Activated T-helper 1 cell treated with Interleukin-2 at 50 U/mL for 16 hours (primary cell): Measurements from ENCODE around the gene OPRM1.

Experiments
- DNase-seq: peaks from one replicate; pipeline ENCODE4 v3.0.0-alpha.2; 2020; ENCODE audit warnings: low read depth

Gene OPRM1

DNA sequence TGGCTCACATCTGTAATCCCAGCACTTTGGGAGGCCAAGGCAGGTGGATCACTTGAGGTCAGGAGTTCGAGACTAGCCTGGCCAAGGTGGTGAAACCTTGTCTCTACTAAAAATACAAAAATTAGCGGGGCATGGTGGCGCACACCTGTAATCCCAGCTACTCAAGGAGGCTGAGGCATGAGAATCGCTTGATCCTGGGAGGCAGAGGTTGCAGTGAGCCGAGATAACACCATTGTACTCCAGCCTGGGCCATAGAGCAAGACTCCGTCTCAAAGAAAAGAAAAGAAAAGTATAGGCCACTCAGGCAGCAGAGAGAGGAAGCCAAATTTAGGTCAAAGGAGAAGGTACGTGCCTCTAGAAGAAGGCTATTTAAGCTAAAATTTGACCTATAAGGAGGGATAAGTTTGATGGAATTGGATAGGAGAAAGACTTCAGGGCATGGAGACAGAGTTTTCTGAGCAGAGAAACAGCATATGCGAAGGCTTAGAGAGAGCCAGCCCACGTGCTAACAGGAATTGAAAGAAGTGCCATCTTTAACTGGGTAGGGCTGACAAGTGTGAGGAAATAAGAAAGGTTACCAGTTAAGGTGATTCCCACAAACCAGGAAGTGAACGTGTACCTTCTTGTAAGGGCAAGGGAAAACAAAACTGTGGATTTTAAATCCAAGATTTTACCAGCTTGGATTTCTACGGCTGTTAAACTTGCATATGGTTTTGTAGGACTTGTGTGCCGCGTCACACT, 203.7 kb downstream of the OPRM1 start:
- DNase-seq = no peak

- no peak for DNase-seq
Measured at GRCh38 chr6:154243793-154244750, 205.0 kb downstream of the OPRM1 start.

DNA sequence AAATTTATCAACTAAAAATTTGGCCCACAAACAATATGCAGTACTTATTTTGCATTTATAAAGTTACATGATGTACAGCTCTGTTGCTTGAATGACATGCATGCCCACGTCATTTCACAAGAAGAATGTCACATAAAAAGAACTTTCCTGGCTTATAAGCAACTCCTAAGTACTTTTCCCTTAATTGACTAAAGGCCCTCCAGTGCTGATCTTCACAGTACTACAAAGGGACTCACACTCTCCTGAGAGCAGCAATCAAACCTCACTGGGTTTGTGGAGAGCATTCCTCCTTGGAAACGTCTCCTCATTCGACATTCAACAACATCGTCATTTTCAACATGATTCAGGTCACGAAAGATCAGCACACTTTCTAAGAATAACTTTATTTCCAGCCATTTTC, 206.5 kb downstream of the OPRM1 start:
- no peak for DNase-seq

GRCh38 chr6:154246723-154247118, 207.7 kb downstream of the OPRM1 start:
- DNase-seq = no peak

DNA sequence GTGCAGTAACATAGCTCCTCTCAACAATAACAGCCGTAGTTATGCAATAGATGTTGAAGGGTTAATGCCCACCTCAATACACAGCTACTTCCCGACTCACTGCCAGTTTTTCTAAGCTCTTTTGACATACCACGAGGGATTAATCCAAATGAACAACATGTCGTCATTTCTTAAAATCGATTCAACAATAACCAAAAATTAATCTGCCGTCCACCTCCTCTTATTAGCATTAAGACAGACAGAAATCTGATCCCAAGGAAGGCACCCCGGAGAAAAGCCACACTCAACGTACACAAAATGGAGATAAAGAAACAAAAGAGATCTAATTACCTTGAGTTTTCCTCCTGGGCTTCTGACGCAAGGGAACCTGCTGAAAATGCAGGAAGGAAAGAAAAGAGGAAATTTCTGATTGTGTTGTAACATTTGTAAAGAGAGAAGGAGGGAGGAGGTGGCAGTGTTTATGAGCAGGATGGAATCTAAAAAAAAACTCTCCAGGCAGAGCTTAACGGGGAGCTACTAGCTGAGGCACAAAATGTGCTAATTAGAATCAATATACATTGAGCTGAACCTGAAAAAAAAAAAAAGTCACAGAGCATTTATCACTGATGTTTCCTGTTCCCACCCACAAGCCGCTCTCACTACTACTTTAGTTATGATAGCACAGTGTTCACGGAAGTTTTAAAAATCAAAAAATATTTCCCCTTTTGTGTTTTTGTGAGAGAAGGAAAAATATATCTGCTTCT, 208.2 kb downstream of the OPRM1 start:
- DNase-seq = no peak

DNA sequence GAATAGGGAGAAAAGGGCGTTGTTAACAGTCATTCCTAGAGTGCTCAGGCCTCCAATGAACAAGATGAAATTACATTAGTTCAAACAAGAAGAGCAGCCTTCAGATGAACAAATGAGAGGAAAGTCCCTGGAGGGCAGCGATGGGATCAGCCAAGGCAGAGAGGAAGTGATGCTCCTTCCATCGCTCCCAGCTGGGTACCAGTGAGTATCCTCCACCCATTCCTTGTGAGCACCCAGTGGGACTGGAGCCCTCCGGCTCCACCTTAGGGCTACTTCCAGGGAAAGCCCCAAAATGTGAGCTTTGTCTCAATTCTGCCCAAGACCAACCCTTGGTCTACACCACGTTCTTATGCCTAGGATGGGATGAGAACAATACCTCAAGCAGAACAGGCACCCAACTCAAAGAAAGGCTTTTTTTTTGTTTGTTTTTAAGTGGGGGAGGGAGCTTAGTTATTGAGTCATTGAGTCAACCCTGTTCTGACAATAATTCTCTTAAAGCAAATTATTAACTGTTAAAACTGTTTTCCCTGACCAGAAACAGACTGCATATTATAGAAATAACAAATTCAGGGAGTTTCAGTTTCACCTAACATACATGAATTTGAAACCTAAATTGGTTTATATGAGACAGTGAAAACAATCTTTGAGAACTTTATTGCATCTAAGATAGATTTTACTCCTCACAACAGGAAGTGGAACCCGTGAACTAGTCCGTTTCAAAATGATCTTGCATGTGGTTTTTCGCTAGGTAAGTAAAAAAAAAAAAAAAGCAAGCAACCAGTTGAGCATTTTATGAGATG, 210.7 kb downstream of the OPRM1 start:
- no peak for DNase-seq

- no peak for DNase-seq
Measured at GRCh38 chr6:154251116-154251515, 212.1 kb downstream of the OPRM1 start.

DNA sequence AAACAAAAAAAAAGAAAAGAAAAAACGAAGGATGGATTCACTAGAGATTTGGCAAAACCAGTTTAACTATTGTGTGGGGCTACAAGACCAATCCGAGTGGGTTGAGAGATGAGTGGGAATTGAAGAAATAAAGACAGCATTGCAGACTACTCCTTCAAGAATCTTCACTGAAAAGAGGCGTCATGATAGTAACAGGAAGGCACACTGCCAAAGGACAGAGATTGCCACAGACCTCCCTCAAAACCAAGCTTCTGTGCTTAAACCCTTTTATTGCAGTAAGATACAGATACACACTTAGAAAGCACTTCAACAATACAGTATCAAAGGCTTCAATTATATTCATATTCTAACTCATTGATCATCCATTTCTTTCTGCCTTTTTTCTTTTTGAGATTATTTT, 213.6 kb downstream of the OPRM1 start:
- no peak for DNase-seq

DNA sequence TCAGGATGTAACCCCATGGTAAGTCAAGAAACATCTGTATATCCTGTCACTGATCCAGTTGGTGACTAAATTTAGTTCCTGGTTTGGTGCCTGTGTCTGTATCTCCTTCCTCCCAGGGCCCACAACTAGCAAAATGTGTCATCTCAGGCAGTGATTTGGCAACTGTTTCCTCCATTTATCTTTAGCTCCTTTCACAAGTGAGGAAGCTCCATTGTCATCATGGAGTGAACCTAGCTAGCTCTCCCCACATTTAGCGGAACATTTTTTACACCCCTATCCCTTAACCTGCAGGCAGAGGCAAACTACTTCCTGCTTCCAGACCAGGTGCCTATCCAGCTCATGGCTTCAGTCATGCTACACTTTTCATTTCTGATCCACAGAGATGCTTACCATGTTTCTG, 218.0 kb downstream of the OPRM1 start:
- no peak for DNase-seq

- no peak for DNase-seq
Measured at GRCh38 chr6:154258064-154258757, 219.2 kb downstream of the OPRM1 start.

DNA sequence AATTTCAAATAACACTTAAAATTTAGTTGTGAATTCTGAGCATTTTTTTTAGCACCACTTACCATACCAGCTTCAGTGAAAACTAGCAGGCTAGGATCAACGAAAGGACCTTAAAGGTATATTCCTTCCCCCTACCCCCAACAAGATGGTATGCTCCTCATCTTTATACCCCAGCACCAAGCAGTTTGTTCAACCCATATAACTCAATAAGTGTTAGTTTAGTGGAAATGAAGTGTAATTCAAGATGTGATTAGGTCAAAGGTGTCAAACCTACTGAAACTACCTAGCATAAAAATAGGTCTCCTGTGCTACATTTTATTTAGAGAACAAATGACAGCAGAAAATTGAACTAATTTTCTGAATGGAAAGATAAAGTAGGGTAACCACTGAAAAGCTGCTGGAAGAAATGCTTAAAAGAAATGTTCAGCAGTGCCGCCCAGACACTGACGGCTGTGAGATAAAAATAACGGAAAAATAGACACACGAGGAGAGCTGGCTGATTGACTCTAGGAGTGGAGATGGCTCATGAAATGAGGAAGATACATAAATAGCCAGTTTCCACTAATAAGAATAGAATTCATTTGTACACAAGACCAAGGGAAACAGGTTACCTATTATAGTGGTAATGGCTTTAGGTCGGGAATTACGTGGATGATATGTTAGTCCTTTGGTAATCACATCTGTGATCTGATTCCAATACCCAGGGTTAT, 222.8 kb downstream of the OPRM1 start:
- no peak for DNase-seq

DNA sequence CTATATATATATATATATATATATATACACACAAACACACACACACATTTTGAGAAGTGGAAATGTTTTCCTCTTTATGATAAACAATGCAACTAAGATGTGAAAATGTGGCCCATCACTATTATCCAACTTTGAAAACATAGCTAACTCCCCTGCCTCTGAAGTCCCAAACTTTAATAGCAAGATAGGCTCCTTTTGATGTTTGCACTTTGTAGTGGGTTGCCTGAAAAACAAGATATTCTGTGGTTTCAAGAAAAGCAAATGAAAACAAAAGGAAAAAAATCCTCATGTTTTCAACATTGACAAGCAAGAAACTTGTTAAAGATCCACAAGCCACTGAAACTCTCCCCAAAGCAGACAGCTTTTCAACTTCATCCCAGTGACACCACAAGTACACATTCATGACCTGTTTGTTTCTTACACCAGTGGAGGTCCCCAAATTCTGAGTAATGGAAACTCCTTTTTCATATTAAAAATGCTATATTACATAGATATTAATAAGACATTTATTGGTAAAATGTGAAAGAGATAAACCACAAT, 227.6 kb downstream of the OPRM1 start:
- no peak for DNase-seq

DNA sequence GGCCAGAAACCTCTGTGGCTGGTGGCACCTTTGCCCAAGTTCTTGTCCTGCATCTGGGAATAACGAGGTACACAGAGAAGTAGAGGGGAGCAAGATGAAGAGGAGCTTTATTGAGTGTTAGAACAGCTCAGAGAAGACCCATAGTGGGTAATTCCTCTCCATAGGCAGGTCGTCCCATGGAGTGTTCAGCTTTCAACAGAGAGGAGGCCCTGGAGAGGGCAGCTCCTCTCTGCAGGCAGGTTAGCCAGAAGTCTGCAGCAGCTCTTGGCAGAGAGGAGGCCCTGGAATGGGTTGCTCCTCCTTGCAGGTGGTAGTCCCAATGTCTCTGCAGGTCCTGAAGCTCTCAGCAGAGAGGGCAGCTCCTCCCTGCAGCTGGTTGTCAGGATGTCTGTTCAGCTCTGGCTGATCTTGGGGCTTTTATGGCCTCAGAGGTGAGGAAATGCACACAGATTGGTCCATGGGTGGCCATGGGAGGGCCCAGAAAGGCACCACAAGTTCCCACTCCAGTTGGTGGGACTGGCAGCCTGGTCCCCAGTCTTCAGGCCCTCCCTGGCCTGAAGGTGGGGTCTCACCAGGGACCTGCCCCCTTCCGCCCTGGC, 228.6 kb downstream of the OPRM1 start:
- DNase-seq = no peak

DNA sequence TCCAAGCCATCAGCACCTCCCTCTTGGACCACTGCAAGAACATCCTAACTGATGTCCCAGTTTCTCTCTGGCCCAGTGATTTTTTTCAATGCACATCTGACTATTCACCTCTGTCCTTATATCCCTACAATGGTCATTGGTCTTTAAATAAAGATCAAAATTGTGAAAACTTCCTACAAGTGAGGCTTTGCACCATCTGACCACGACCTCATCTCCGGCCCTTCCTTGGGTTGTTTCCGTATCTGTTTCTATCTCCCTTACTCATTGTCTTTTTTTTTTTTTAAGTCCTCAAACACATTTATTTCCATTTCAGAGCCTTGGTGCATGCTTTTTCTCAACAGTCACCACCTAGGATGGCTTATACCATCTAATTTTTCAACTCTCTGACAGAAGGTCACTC, 229.4 kb downstream of the OPRM1 start:
- DNase-seq = no peak

GRCh38 chr6:154274168-154274567, 235.1 kb downstream of the OPRM1 start:
- no peak for DNase-seq

DNA sequence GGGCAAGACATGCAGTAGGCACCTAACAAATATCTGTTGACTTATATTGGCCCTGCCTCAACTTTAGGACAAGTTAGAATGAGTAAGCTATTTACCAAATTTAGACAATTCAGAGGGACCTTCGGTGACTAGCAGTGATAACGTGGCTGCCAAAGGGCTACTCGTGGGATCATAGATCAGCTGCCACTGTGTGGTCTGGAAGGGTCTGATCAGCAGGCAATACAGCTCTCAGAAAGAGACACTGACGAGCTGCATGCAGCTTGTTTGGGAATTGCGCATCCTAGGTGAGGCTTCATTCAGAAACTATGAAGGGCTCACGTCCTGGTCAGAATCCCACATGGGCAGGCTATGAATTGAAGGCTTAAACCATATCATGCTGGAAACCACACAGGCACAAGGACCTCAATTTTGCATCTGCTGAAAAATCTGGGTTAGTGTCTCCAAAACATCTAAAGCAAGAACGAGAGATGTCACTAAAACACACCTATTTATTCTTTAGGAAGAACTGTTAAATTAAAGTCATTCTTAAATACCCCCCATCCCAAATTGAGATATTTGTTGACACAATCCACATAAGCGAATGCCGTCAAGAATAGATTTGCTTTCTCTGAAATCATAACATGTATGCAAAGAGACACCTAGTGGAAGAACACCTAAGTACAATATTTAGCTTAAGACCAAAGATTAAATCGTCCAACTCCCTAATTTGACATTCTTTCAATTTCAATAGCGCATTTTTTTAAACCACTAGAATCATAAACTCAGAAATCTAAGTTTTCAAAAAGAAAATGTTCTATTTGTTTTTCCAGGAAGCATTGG, 238.0 kb downstream of the OPRM1 start:
- DNase-seq = no peak

- DNase-seq = no peak
Measured at GRCh38 chr6:154277629-154278017, 238.6 kb downstream of the OPRM1 start.

GRCh38 chr6:154280521-154280920, 241.5 kb downstream of the OPRM1 start:
- DNase-seq = no peak

- no peak for DNase-seq
Measured at GRCh38 chr6:154284313-154284853, 245.3 kb downstream of the OPRM1 start.
